Thyroid gland (tissue), 4 donors: ENCODE measurements around the gene CIZ1. TPM values are rescaled to one million over a fixed set of nuclear protein-coding genes. Genes with fewer than 3 reads are reported as not detected.

ENCODE experiments used
- DNase-seq, 2 donors: peaks; one replicate each; pipeline ENCODE4 v3.0.0-alpha.2; 2019
- H3K27ac ChIP-seq, 3 donors: fragments of 200-600 bp; sonication (generic); 1 replicate in 2 of 3; 2 replicates in 1 of 3; pipeline ENCODE4 v1.5.1; 2016 to 2019; ENCODE audit warnings: mild to moderate bottlenecking in 1 of 3, moderate library complexity in 1 of 3
- H3K27me3 ChIP-seq: fragments of 200-600 bp; sonication (generic); one replicate; pipeline ENCODE4 v1.5.1; 2019
- H3K36me3 ChIP-seq, 2 donors: fragments of 200-600 bp; sonication (generic); one replicate each; pipeline ENCODE4 v1.5.1; 2016 to 2019
- H3K4me1 ChIP-seq, 2 donors: fragments of 200-600 bp; sonication (generic); one replicate each; pipeline ENCODE4 v1.5.1; 2017 to 2019
- H3K4me3 ChIP-seq, 3 donors: fragments of 200-600 bp; sonication (generic); replicated peaks in 1 of 3; 1 replicate in 2 of 3; 2 replicates in 1 of 3; pipeline ENCODE4 v1.5.1; 2016; ENCODE audit warnings: mild to moderate bottlenecking in 1 of 3
- H3K9me3 ChIP-seq: fragments of 200-600 bp; sonication (generic); one replicate; pipeline ENCODE4 v1.5.1; 2017
- POLR2A ChIP-seq, 2 donors: fragments of 450-650 bp; IDR thresholded peaks; one replicate each; pipeline ENCODE4 v1.6.1; 2017; ENCODE audit warnings: antibody characterized with exemption in 2 of 2, mild to moderate bottlenecking in 2 of 2, moderate library complexity in 1 of 2
- WGBS, 2 donors: methylation state at CpG; one replicate each; pipeline ENCODE4 v1.1.5; 2017; 5-methylcytosine and 5-hydroxymethylcytosine counted together
- intact Hi-C: fragments of 100-400 bp; cut with DNase I; formaldehyde crosslinking; loops from one replicate; pipeline ENCODE4 v1.15.1; 2023
- total RNA-seq, 4 donors: library from RNA; depleted of rRNA; stranded (reverse); fragments of >200 nt; gene quantifications; one replicate each; pipeline ENCODE4 v1.2.3, GENCODE V29; 2016
- TF ChIP-seq, protein P1 (sequence below), 6 experiments: fragments of 200-600 bp in 3 of 6; fragments of 450-650 bp in 3 of 6; sonication (generic) in 3 of 6; IDR thresholded peaks; one replicate each; pipeline ENCODE4 v1.5.1; 2016 to 2019; ENCODE audit warnings: antibody characterized with exemption in 6 of 6, mild to moderate bottlenecking in 2 of 6, inconsistent platforms in 1 of 6, moderate library complexity in 1 of 6

Gene CIZ1
- total RNA-seq, 4 donors from 2014 or later = 47.8 to 58.5 (median 52.7) TPM

DNA sequence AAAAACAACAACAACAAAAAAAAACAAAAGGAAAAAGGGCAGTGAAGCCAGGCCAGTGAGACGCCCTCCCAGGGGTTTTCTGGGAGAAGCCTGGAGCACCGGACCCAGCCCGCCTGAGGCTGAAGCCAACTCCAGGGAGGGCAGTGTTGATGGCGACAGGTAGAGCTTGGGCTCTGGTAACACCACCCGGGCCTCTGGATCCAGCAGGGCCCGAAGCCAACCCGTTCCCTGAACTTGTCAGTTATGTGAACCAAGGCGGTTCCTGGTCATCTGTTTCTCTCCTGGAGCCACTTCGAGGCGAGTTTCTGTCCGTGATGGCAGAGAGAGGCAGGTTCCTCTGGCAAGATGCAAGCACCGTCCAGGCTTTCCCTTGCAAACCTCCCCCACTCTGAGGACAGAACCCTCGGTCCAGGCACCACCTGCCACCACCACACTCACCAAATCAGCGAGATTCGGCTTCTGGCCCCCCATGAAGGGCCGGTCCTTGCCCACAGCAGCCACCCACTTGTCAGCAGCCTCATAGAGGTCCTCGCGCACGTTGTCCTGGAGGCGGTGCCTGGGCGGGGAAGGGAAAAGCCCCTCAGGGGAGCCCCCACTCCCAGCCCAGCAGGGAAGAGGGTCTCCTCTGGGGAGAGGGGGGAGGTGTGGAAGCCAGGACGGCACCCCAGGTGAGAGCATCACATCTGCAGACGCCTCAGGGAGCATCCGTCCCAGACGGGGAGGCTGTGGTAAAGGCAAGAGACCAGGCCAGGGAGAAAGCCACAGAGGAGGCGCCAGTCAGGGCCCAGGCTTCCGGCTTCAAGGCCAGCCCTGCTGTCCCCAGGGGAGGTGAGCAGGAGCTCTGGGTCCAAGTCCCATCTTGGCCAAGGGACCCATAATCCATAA is 69.2 kb downstream of the CIZ1 start:
- intact Hi-C loops = no loop called here

DNA sequence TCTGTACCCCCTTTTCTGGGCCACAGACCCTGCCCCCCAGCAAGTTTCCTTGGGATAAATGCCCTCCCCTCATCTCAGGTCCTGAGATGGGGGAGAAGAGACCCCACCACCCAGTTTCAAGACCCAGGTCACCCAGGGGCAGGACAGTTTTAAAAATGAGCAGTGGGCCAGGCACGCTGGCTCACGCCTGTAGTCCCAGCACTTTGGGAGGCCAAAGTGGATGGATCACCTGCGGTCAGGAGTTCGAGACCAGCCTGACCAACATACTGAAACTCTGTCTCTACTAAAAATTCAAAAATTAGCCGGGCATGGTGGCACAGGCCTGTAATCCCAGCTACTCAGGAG is 69.9 kb downstream of the CIZ1 start:
- no peak for DNase-seq
- Histone ChIP-seq H3K4me3 (no peak overlapping the region), H3K36me3 (peaks cover 29 to 31% of the 10 kb centered on the region in 2 donors), H3K27me3 (no peaks in the 10 kb centered on the region), H3K4me1 (peaks cover 9 to 17% of the 10 kb centered on the region in 2 donors), H3K9me3 (no peaks in the 10 kb centered on the region), H3K27ac (no peak overlapping the region)
- no peak for TF ChIP-seq POLR2A (IDR thresholded peaks at IDR 0.05)
- TF ChIP-seq, protein P1, sequence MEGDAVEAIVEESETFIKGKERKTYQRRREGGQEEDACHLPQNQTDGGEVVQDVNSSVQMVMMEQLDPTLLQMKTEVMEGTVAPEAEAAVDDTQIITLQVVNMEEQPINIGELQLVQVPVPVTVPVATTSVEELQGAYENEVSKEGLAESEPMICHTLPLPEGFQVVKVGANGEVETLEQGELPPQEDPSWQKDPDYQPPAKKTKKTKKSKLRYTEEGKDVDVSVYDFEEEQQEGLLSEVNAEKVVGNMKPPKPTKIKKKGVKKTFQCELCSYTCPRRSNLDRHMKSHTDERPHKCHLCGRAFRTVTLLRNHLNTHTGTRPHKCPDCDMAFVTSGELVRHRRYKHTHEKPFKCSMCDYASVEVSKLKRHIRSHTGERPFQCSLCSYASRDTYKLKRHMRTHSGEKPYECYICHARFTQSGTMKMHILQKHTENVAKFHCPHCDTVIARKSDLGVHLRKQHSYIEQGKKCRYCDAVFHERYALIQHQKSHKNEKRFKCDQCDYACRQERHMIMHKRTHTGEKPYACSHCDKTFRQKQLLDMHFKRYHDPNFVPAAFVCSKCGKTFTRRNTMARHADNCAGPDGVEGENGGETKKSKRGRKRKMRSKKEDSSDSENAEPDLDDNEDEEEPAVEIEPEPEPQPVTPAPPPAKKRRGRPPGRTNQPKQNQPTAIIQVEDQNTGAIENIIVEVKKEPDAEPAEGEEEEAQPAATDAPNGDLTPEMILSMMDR (IDR thresholded peaks at IDR 0.05) = no peak
- 93 to 94% methylated on average over 5 of the region's 5 CpGs for WGBS, 2 donors
- intact Hi-C loops = no loop called here

More for the DNA sequence above, 69.2 kb downstream of the CIZ1 start:
- Histone ChIP-seq H3K27ac (no peak overlapping the region), H3K27me3 (no peaks in the 10 kb centered on the region), H3K4me3 (no peak overlapping the region), H3K9me3 (no peaks in the 10 kb centered on the region), H3K4me1 (peaks cover 14 to 21% of the 10 kb centered on the region in 2 donors), H3K36me3 (peaks cover 29 to 31% of the 10 kb centered on the region in 2 donors)
- TF ChIP-seq, protein P1 (IDR thresholded peaks at IDR 0.05) = no peak
- no peak for TF ChIP-seq POLR2A (IDR thresholded peaks at IDR 0.05)
- WGBS, 2 donors = 94 to 95% methylated on average over 19 to 20 of the region's 27 CpGs
- DNase-seq = peak in 1 of 2 donors; percentile 1

DNA sequence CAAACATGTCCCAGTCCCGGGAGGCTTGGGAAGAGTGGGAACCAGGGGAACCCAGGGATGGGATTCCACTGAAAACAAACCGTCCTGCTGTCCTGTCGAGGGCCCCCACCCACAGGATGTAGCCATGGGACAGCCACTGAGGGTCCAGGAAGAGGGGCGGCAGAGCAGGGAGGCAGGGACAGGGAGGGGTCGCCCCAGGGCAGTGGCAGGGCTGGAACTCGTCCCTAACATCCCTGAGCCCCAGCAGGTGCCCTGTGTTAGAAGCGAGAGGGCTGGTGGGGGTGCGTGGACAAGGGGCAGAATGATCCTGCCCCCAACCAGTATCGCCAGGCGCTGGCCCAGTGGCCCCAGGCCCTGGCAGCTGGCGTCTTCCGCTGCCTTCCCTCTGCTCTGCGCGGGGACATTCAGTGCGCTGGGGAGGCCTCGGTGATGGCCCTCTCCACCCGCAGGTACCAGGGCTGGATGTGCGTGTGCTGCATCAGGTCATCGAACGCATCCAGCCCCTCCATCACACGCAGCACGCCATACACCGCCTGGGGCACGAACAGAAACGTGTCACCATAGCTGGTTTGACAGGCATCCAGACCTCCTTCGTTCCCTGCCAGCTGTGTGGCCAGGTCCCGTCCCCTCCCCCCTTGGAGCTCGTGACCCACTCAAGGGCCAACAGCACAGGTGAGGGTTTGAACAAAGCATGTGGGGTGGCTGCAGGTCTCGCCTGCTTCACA is 70.5 kb downstream of the CIZ1 start:
- peaks cover 29 to 31% of the 10 kb centered on the region in 2 donors for H3K36me3 ChIP-seq
- peak in 1 of 2 donors; percentile 1 for DNase-seq
- intact Hi-C loops = no loop called here
- TF ChIP-seq, protein P1 (IDR thresholded peaks at IDR 0.05) = no peak
- TF ChIP-seq POLR2A (IDR thresholded peaks at IDR 0.05) = no peak
- H3K27me3 ChIP-seq = no peaks in the 10 kb centered on the region
- 91 to 92% methylated on average over 18 to 26 of the region's 29 CpGs for WGBS, 2 donors
- peaks cover 4 to 11% of the 10 kb centered on the region in 2 donors for H3K4me1 ChIP-seq
- H3K4me3 ChIP-seq = no peak overlapping the region
- H3K27ac ChIP-seq = no peak overlapping the region
- no peaks in the 10 kb centered on the region for H3K9me3 ChIP-seq

DNA sequence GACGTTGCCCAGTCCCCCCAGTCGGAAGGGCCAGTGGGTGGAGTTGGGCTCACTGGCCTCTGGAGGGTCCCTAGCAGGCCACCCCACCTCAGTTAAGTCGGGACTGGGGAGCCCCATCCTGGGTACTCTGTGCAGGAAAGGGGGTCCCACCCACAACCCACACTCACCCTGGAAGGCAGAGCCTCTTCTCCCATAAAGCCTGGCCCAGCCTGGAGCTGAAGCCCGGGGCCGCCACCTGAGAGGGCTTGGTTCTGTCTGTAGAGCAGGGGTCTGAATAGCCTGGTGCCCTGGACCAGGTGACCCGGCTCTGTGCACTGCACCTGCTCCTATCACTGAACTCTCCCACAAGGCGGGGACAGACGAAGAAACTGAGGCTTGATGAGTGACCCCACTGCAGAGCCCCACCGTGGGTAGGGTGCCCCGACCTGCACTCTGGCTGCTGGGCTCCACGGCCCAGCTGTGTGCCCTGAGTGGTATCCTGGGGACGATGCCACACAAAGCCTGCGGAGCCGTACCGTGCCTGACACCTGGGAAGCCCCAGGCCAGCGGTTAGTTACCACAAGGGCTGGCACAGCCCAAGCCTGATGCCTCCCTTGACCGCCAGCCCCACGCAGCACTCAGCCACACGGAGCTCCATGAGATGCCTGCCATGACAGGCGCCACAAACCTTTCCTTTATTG is 71.2 kb downstream of the CIZ1 start:
- H3K27ac ChIP-seq = no peak overlapping the region
- peaks cover 29 to 31% of the 10 kb centered on the region in 2 donors for H3K36me3 ChIP-seq
- peaks cover 0 to 5% of the 10 kb centered on the region in 2 donors for H3K4me1 ChIP-seq
- intact Hi-C loops = no loop called here
- peak in 1 of 2 donors; percentile 1 for DNase-seq
- TF ChIP-seq, protein P1 (IDR thresholded peaks at IDR 0.05) = no peak
- TF ChIP-seq POLR2A (IDR thresholded peaks at IDR 0.05) = no peak
- no peak overlapping the region for H3K4me3 ChIP-seq
- 82 to 89% methylated on average over 6 of the region's 20 CpGs for WGBS, 2 donors
- no peaks in the 10 kb centered on the region for H3K27me3 ChIP-seq
- H3K9me3 ChIP-seq = no peaks in the 10 kb centered on the region
